ENCODE measurements around the gene PACSIN1.
A peak's percentile ranks its signal among the peaks of the same experiment; 100 is the strongest.

PACSIN1 gene

GRCh38 chr6:34463299-34463698, 2.6 kb upstream of the PACSIN1 start:
- H3K4me3 Mint-ChIP-seq = no peak overlapping the region
- H3K9me3 Mint-ChIP-seq = no peaks in the 10 kb centered on the region
- no peak overlapping the region for H3K27ac Mint-ChIP-seq
- peaks cover 13 to 42% of the 10 kb centered on the region in 2 donors for H3K27me3 Mint-ChIP-seq
- ATAC-seq (replicated peaks) = no peak
- peaks cover 5 to 6% of the 10 kb centered on the region in 2 donors for H3K4me1 Mint-ChIP-seq (ENCODE audit: low read depth in 2 of 2)
- no peaks in the 10 kb centered on the region for H3K36me3 Mint-ChIP-seq (ENCODE audit: insufficient read depth)
- DNase-seq = no peak

- Mint-ChIP-seq H3K4me1 (ENCODE audit: low read depth in 2 of 2) (peaks cover 5 to 12% of the 10 kb centered on the region in 2 donors), H3K27ac (no peak overlapping the region), H3K36me3 (ENCODE audit: insufficient read depth) (no peaks in the 10 kb centered on the region), H3K27me3 (peaks cover 13 to 47% of the 10 kb centered on the region in 2 donors), H3K9me3 (no peaks in the 10 kb centered on the region), H3K4me3 (no peak overlapping the region)
- DNase-seq = no peak
- no peak for ATAC-seq (replicated peaks)
These were observed 2.0 kb upstream of the PACSIN1 start for GRCh38 chr6:34463849-34464248.

- no peak for DNase-seq
These were observed 638 bp downstream of the PACSIN1 start for GRCh38 chr6:34466242-34467185.

GRCh38 chr6:34468378-34468892, 2.6 kb downstream of the PACSIN1 start:
- peak overlapping the region in 1 of 2 donors; percentile 80 for H3K27ac Mint-ChIP-seq
- peaks cover 5 to 14% of the 10 kb centered on the region in 2 donors for H3K4me1 Mint-ChIP-seq (ENCODE audit: low read depth in 2 of 2)
- ATAC-seq (replicated peaks) (no peak), DNase-seq (no peak)
- no peak overlapping the region for H3K4me3 Mint-ChIP-seq
- H3K27me3 Mint-ChIP-seq = peaks cover 8 to 45% of the 10 kb centered on the region in 2 donors
- no peaks in the 10 kb centered on the region for H3K9me3 Mint-ChIP-seq
- H3K36me3 Mint-ChIP-seq (ENCODE audit: insufficient read depth) = no peaks in the 10 kb centered on the region

More at GRCh38 chr6:34466242-34467185, 638 bp downstream of the PACSIN1 start:
- Mint-ChIP-seq H3K9me3 (no peaks in the 10 kb centered on the region), H3K36me3 (ENCODE audit: insufficient read depth) (no peaks in the 10 kb centered on the region), H3K27me3 (peaks cover 13 to 55% of the 10 kb centered on the region in 2 donors), H3K27ac (no peak overlapping the region), H3K4me3 (peak overlapping the region; percentile 68 to 80), H3K4me1 (ENCODE audit: low read depth in 2 of 2) (peaks cover 5 to 14% of the 10 kb centered on the region in 2 donors)
- ATAC-seq (replicated peaks) = no peak

GRCh38 chr6:34469499-34469898, 3.6 kb downstream of the PACSIN1 start:
- DNase-seq (no peak), ATAC-seq (replicated peaks) (no peak)
- H3K27ac Mint-ChIP-seq = no peak overlapping the region
- no peaks in the 10 kb centered on the region for H3K36me3 Mint-ChIP-seq (ENCODE audit: insufficient read depth)
- H3K4me1 Mint-ChIP-seq (ENCODE audit: low read depth in 2 of 2) = peaks cover 5 to 14% of the 10 kb centered on the region in 2 donors
- H3K4me3 Mint-ChIP-seq = no peak overlapping the region
- H3K27me3 Mint-ChIP-seq = peaks cover 8 to 35% of the 10 kb centered on the region in 2 donors
- no peaks in the 10 kb centered on the region for H3K9me3 Mint-ChIP-seq

GRCh38 chr6:34472425-34472824, 6.5 kb downstream of the PACSIN1 start:
- Mint-ChIP-seq H3K27ac (no peak overlapping the region), H3K27me3 (peaks cover 0 to 14% of the 10 kb centered on the region in 2 donors), H3K9me3 (no peaks in the 10 kb centered on the region), H3K4me1 (ENCODE audit: low read depth in 2 of 2) (peaks cover 4 to 8% of the 10 kb centered on the region in 2 donors), H3K4me3 (no peak overlapping the region), H3K36me3 (ENCODE audit: insufficient read depth) (peaks cover 4% of the 10 kb centered on the region)
- ATAC-seq (replicated peaks) = no peak
- DNase-seq = no peak

GRCh38 chr6:34473967-34474366, 8.1 kb downstream of the PACSIN1 start:
- Mint-ChIP-seq H3K27ac (no peak overlapping the region), H3K27me3 (peaks cover 0 to 6% of the 10 kb centered on the region in 2 donors), H3K9me3 (no peaks in the 10 kb centered on the region), H3K4me1 (ENCODE audit: low read depth in 2 of 2) (peaks cover 2 to 4% of the 10 kb centered on the region in 2 donors), H3K4me3 (no peak overlapping the region), H3K36me3 (ENCODE audit: insufficient read depth) (peaks cover 4% of the 10 kb centered on the region)
- DNase-seq (no peak), ATAC-seq (replicated peaks) (no peak)

- peaks cover 0 to 4% of the 10 kb centered on the region in 2 donors for H3K4me1 Mint-ChIP-seq (ENCODE audit: low read depth in 2 of 2)
- ATAC-seq (replicated peaks) (no peak), DNase-seq (no peak)
- H3K27ac Mint-ChIP-seq = peak overlapping the region in 1 of 2 donors; percentile 3
- no peaks in the 10 kb centered on the region for H3K27me3 Mint-ChIP-seq
- H3K4me3 Mint-ChIP-seq = no peak overlapping the region
- H3K36me3 Mint-ChIP-seq (ENCODE audit: insufficient read depth) = peaks cover 4% of the 10 kb centered on the region
- no peaks in the 10 kb centered on the region for H3K9me3 Mint-ChIP-seq
These were observed 8.9 kb downstream of the PACSIN1 start for GRCh38 chr6:34474754-34475153.

- Mint-ChIP-seq H3K4me3 (no peak overlapping the region), H3K4me1 (ENCODE audit: low read depth in 2 of 2) (peaks cover 0 to 4% of the 10 kb centered on the region in 2 donors), H3K9me3 (no peaks in the 10 kb centered on the region), H3K36me3 (ENCODE audit: insufficient read depth) (peaks cover 4% of the 10 kb centered on the region), H3K27me3 (no peaks in the 10 kb centered on the region), H3K27ac (peak overlapping the region in 1 of 2 donors; percentile 3)
- ATAC-seq (replicated peaks) (no peak), DNase-seq (no peak)
These were observed 9.4 kb downstream of the PACSIN1 start for GRCh38 chr6:34475238-34475682.

- ATAC-seq (replicated peaks) (no peak), DNase-seq (no peak)
- Mint-ChIP-seq H3K27me3 (no peaks in the 10 kb centered on the region), H3K27ac (no peak overlapping the region), H3K9me3 (no peaks in the 10 kb centered on the region), H3K4me3 (no peak overlapping the region), H3K4me1 (ENCODE audit: low read depth in 2 of 2) (peaks cover 0 to 4% of the 10 kb centered on the region in 2 donors), H3K36me3 (ENCODE audit: insufficient read depth) (peaks cover 4% of the 10 kb centered on the region)
These were observed 10.0 kb downstream of the PACSIN1 start for GRCh38 chr6:34475767-34476328.

GRCh38 chr6:34476447-34476846, 10.6 kb downstream of the PACSIN1 start:
- Mint-ChIP-seq H3K4me3 (no peak overlapping the region), H3K36me3 (ENCODE audit: insufficient read depth) (peaks cover 4% of the 10 kb centered on the region), H3K27ac (no peak overlapping the region), H3K4me1 (ENCODE audit: low read depth in 2 of 2) (peaks cover 0 to 4% of the 10 kb centered on the region in 2 donors), H3K27me3 (no peaks in the 10 kb centered on the region), H3K9me3 (no peaks in the 10 kb centered on the region)
- no peak for ATAC-seq (replicated peaks)
- no peak for DNase-seq

GRCh38 chr6:34476921-34477320, 11.0 kb downstream of the PACSIN1 start:
- H3K4me1 Mint-ChIP-seq (ENCODE audit: low read depth in 2 of 2) = peaks cover 0 to 4% of the 10 kb centered on the region in 2 donors
- H3K36me3 Mint-ChIP-seq (ENCODE audit: insufficient read depth) = peaks cover 4% of the 10 kb centered on the region
- DNase-seq = no peak
- H3K27ac Mint-ChIP-seq = no peak overlapping the region
- H3K4me3 Mint-ChIP-seq = no peak overlapping the region
- H3K27me3 Mint-ChIP-seq = no peaks in the 10 kb centered on the region
- no peak for ATAC-seq (replicated peaks)
- no peaks in the 10 kb centered on the region for H3K9me3 Mint-ChIP-seq

GRCh38 chr6:34478796-34479195, 12.9 kb downstream of the PACSIN1 start:
- Mint-ChIP-seq H3K9me3 (no peaks in the 10 kb centered on the region), H3K4me1 (ENCODE audit: low read depth in 2 of 2) (peaks cover 0 to 4% of the 10 kb centered on the region in 2 donors), H3K36me3 (ENCODE audit: insufficient read depth) (peaks cover 4% of the 10 kb centered on the region), H3K27me3 (no peaks in the 10 kb centered on the region), H3K27ac (no peak overlapping the region), H3K4me3 (no peak overlapping the region)
- ATAC-seq (replicated peaks) (no peak), DNase-seq (no peak)

Measured in effector memory CD8-positive, alpha-beta T cell (primary cell).